Gastrocnemius medialis (tissue), 4 donors: ENCODE results near the gene SERTAD2.

ENCODE experiments used
- POLR2A ChIP-seq, 2 donors: fragments of 450-650 bp; IDR thresholded peaks; one replicate each; pipeline ENCODE4 v1.6.1; 2017; ENCODE audit warnings: antibody characterized with exemption in 2 of 2, mild to moderate bottlenecking in 2 of 2, moderate library complexity in 2 of 2
- TF ChIP-seq, protein P1 (sequence below), 5 experiments: fragments of 450-650 bp in 3 of 5; fragments of 200-600 bp in 2 of 5; sonication (generic) in 2 of 5; IDR thresholded peaks in 4 of 5; conservative IDR thresholded peaks in 1 of 5; 1 replicate in 4 of 5; 2 replicates in 1 of 5; pipeline ENCODE4 v1.5.1; 2016 to 2019; ENCODE audit warnings: antibody characterized with exemption in 5 of 5, mild to moderate bottlenecking in 3 of 5, moderate library complexity in 3 of 5

DNA sequence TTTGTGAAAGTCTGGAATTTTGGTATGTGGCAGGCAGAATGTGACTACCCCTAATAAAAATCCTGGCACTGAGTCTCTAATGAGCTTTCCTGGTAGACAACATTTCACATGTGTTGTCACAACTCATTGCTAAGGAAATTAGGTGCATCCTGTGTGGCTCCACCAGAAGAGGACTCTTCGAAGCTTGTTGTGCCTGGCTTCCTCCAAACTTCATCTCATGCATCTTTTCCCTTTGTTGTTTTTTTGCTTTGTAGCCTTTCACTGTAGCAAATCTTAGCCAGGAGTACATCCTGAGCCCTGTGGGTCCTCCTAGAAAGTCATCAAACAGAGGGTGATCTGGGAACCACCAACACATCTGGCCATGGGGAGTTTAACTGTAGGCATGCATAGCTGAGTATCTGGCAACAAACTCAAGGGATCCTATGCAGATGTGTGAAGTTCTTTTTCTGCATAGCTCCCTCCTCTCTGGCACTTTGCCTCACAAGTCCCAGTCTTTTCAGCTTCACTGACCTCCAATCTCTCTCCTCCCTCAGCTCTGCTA lies 42.1 kb upstream of the SERTAD2 start:
- TF ChIP-seq, protein P1, sequence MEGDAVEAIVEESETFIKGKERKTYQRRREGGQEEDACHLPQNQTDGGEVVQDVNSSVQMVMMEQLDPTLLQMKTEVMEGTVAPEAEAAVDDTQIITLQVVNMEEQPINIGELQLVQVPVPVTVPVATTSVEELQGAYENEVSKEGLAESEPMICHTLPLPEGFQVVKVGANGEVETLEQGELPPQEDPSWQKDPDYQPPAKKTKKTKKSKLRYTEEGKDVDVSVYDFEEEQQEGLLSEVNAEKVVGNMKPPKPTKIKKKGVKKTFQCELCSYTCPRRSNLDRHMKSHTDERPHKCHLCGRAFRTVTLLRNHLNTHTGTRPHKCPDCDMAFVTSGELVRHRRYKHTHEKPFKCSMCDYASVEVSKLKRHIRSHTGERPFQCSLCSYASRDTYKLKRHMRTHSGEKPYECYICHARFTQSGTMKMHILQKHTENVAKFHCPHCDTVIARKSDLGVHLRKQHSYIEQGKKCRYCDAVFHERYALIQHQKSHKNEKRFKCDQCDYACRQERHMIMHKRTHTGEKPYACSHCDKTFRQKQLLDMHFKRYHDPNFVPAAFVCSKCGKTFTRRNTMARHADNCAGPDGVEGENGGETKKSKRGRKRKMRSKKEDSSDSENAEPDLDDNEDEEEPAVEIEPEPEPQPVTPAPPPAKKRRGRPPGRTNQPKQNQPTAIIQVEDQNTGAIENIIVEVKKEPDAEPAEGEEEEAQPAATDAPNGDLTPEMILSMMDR (IDR thresholded peaks at IDR 0.05 in 4 of 5, conservative IDR thresholded peaks at IDR 0.05 in 1 of 5) = no peak
- no peak for TF ChIP-seq POLR2A (IDR thresholded peaks at IDR 0.05)
